GM10248 (cell line): ENCODE data around the gene PANK3.

Source experiments
- CTCF ChIA-PET: fragments of 300-600 bp; sonication (Branson Sonifier 250); formaldehyde crosslinking; extraction: SDS; loops from one replicate; lab custom pipeline; 2021; ENCODE audit warnings: antibody characterized with exemption; lab: Yijun Ruan, JAX
- POLR2A ChIA-PET: fragments of 350-650 bp; sonication (Branson Sonifier 250); formaldehyde crosslinking; extraction: SDS; loops from one replicate; lab custom pipeline; 2020; ENCODE audit warnings: antibody characterized with exemption; lab: Yijun Ruan, JAX
- DNase-seq: peaks from one replicate; pipeline ENCODE4 v3.0.0; 2012; ENCODE audit errors: extremely low spot score
- CTCF ChIP-seq: IDR thresholded peaks from 2 replicates; pipeline ENCODE4 v1.5.1; 2012; ENCODE audit warnings: mild to moderate bottlenecking, low read depth; ENCODE audit errors: extremely low read depth, missing control alignments, control extremely low read depth

Gene PANK3

GRCh38 chr5:168563959-168564358 lies 15.2 kb downstream of the PANK3 start:
- CTCF ChIA-PET: no interaction called here
- no peak for DNase-seq
- POLR2A ChIA-PET: no interaction called here
- no peak for TF ChIP-seq CTCF

DNA sequence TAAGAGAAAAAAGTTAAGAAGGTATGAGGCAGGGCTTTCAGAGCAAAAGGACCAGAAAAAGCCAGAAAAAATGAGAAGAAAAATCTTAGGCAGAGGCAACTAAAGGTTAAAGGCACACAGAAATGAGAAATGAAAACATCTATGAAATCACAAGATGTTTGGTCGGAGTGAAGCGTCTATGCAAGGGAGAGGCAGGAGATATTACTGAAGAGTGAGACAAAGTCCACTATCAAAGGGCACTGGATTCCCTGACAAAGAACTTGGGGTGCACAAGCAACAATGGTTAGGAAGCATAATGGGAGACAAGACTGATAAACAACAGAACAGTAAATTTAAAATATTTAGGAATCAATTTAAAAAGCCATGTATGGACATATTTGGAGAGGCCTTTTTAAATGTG lies 16.9 kb downstream of the PANK3 start:
- no peak for TF ChIP-seq CTCF
- DNase-seq: no peak
- ChIA-PET CTCF (no interaction called here), POLR2A (no interaction called here)

DNA sequence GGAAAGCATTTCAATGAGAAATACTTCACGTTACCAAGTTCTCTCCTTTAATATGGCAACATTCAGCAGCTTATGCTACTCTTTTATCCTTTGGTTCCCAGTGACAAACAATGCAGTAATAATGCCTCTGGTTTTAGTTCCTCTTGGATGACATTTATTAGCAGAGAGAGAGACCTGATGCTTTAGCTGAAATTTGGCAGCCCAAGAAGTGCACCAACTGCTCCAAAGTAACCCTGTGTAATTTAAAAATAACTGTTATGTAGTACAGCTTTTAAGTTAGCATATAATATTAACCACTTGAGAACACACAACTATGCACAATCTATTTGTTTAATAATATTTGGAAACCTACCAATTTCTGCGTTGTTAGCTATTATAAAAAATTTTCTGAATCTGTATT lies 21.8 kb downstream of the PANK3 start:
- ChIA-PET CTCF (no interaction called here), POLR2A (interaction anchor here (0.6 kb wide), 1 partner anchor 18 kb away, joined by 4 read pairs; no protein-coding TSS in a partner anchor)

DNA sequence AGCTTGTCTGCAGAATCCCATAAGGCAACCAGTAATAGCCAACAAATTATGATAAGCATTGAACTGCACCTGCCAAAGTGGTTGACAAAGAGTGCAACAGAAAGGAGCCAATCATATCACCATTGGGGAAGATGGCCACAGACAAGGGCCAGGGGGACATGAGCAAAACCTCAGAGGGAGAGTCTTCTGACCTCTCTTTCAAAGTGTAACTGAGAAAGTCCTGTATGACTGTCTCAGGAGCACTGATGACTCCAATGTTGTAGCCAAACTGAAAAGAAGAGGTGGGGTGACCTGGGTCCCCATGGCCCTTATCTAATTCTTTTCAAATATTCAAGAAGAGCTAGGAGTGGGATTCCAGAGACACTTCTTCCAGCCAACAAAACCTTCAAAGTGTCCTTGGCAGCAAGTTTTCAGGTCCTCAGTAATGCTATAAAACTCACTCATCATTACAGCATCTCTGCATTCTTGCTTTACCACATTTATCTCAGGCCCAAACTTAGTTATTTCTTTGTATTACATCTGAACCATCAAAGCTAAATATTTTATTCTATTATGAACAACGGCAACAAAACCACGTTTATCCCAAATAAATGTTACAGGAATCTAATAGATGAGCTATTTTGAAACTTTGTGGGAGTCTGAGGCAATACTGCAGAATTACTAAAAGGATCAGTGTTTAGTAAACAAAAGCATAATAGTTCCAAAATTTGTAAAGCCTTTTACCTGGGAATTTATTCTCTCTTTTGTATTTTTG lies 25.6 kb downstream of the PANK3 start:
- no peak for TF ChIP-seq CTCF
- CTCF ChIA-PET: interaction anchor here (0.8 to 1.9 kb wide), 3 partner anchors 14 to 66 kb away, joined by 3 to 5 read pairs (median 3); no protein-coding TSS in a partner anchor
- DNase-seq: no peak
- POLR2A ChIA-PET: no interaction called here

More for the DNA sequence above, 21.8 kb downstream of the PANK3 start:
- no peak for TF ChIP-seq CTCF
- no peak for DNase-seq

- ChIA-PET POLR2A (no interaction called here), CTCF (interaction anchor here (1.9 kb wide), 1 partner anchor 13 kb away, joined by 5 read pairs; no protein-coding TSS in a partner anchor)
- no peak for TF ChIP-seq CTCF
- DNase-seq: no peak
Measured at GRCh38 chr5:168552146-168552545, 27.0 kb downstream of the PANK3 start.

GRCh38 chr5:168550656-168551055 lies 28.5 kb downstream of the PANK3 start:
- DNase-seq: no peak
- ChIA-PET CTCF (no interaction called here), POLR2A (no interaction called here)
- TF ChIP-seq CTCF: no peak
